AG04449 (cell line): ENCODE measurements around the gene RAB40B.

Experiments
- CTCF ChIA-PET: fragments of 350-600 bp; formaldehyde crosslinking; extraction: SDS; loops from one replicate; lab custom pipeline; 2021; ENCODE audit warnings: antibody characterized with exemption; lab: Yijun Ruan, JAX
- POLR2A ChIA-PET: fragments of 400-600, 350-600 bp; formaldehyde crosslinking; extraction: SDS; loops from one replicate; lab custom pipeline; 2020; ENCODE audit warnings: antibody characterized with exemption, inconsistent platforms; lab: Yijun Ruan, JAX
- DNase-seq: peaks from one replicate; pipeline ENCODE4 v3.0.0-alpha.2; 2010; ENCODE audit warnings: low read depth, low spot score
- H3K4me3 ChIP-seq: 2 replicates; pipeline ENCODE4 v1.5.1; 2011; ENCODE audit warnings: low read depth, mild to moderate bottlenecking, control low read depth, low read length
- CTCF ChIP-seq: IDR thresholded peaks from one replicate; pipeline ENCODE4 v1.5.1; 2011; ENCODE audit warnings: mild to moderate bottlenecking, moderate library complexity, low read length, control low read depth, inconsistent platforms; ENCODE audit not compliant: insufficient read depth; ENCODE audit errors: missing control alignments

RAB40B gene

DNA sequence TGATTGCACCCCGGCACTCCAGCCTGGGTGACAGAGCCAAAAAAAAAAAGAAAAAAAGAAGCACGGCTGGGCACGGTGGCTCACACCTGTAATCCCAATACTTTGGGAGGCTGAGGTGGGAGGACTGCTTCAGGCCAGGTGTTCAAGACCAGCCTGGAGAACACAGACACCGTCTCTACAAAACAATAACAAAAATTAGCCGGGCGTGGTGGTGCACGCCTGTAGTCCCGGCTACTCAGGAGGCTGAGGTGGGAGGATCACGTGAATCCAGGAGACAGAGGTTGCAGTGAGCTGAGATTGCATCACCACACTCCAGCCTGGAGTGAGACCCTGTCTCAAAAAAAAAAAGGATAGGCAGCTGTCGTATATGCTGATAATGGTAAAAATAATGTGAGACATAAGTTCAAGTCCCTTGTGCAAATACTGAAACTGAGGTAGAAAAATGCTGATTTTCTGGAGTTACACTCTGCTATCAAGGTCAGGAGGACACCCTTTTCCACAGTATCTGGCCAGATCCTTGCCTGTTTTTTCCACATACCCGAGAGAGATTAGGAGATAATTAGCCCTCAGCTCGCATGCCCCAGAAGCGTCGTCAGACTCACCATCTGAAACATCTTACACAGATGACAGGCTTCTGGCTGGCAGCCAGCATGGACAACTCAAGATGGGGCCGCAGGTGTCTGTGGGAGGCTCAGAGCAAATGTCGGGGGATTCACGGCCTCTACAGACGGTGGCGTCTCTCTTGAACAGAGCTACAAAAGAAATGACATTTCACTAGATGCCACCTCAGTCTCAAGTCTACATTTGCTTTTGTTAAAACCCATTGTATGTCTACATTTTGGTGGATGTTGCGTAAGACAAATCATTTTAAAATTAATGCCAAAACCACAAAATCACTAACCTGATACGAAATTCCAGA lies 87.1 kb downstream of the RAB40B start:
- POLR2A ChIA-PET, result interaction anchor here (0.9 kb wide), 1 partner anchor 8 kb away, joined by 3 read pairs; no protein-coding TSS in a partner anchor
- CTCF ChIA-PET, result interaction anchor here (1.0 to 1.4 kb wide), 2 partner anchors 17 to 163 kb away, joined by 4 read pairs; no protein-coding TSS in a partner anchor
- no peak for TF ChIP-seq CTCF
- H3K4me3 ChIP-seq, result no peak overlapping the region
- no peak for DNase-seq

GRCh38 chr17:82609655-82610054 lies 88.8 kb downstream of the RAB40B start:
- DNase-seq, result no peak
- CTCF ChIA-PET, result interaction anchor here (2.4 kb wide), 1 partner anchor 56 kb away, joined by 7 read pairs; no protein-coding TSS in a partner anchor
- POLR2A ChIA-PET, result no interaction called here
- TF ChIP-seq CTCF, result no peak
- H3K4me3 ChIP-seq, result no peak overlapping the region

DNA sequence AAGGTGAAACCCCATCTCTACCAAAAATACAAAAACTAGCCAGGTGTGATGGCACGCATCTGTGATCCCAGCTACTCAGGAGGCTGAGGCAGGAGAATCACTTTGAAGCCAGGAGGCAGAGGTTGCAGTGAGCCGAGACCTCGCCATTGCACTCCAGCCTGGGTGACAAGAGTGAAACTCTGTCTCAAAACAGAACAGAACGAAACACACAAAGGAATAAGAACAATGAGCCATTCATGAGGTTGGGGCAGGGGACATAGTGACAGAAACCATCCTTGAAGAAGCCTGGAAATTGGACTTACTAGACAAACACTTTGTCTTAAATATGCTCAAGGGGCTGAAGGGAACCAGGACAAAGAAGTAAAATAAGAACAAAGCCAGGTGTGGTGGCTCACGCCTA lies 89.7 kb downstream of the RAB40B start:
- TF ChIP-seq CTCF, result no peak
- no peak overlapping the region for H3K4me3 ChIP-seq
- CTCF ChIA-PET, result interaction anchor here (2.4 kb wide), 1 partner anchor 55 kb away, joined by 7 read pairs; no protein-coding TSS in a partner anchor
- POLR2A ChIA-PET, result no interaction called here
- DNase-seq, result no peak

GRCh38 chr17:82605939-82606600 lies 92.4 kb downstream of the RAB40B start:
- no peak for TF ChIP-seq CTCF
- ChIA-PET POLR2A (no interaction called here), CTCF (interaction anchor here (1.1 kb wide), 1 partner anchor 14 kb away, joined by 3 read pairs; no protein-coding TSS in a partner anchor)
- no peak for DNase-seq
- no peak overlapping the region for H3K4me3 ChIP-seq
